PC-9 (cell line): ENCODE data around the gene CCNY. TPM values are rescaled to one million over a fixed set of nuclear protein-coding genes. Genes with fewer than 3 reads are reported as not detected.

Experiments
- BruUV-seq: library from RNA; stranded (reverse); fragments of 400-500 nt; replicated peaks from 2 replicates; lab custom pipeline; 2021; lab: Mats Ljungman, UMichigan
- CTCF ChIA-PET: fragments of 300-600 bp; sonication (Branson Sonifier 250); formaldehyde crosslinking; loops from one replicate; lab custom pipeline; 2022; ENCODE audit warnings: antibody characterized with exemption; lab: Charles Lee
- POLR2A ChIA-PET: fragments of 300-600 bp; sonication (Branson Sonifier 250); formaldehyde crosslinking; loops from one replicate; lab custom pipeline; 2022; ENCODE audit warnings: antibody characterized with exemption; ENCODE audit not compliant: unreplicated experiment; lab: Charles Lee
- DNase-seq, 2 experiments: peaks; one replicate each; pipeline versions ENCODE4 v3.0.0 to v3.0.0-alpha.2; 2015 to 2022; ENCODE audit warnings: mixed read lengths in 1 of 2
- H2AFZ ChIP-seq: fragments of 200-600 bp; sonication (generic); 2 replicates; pipeline ENCODE4 v1.8.1; 2017; ENCODE audit warnings: antibody characterized with exemption
- H3F3A ChIP-seq: fragments of 200-600 bp; sonication (generic); 2 replicates; pipeline ENCODE4 v1.8.1; 2017; ENCODE audit warnings: antibody characterized with exemption, mild to moderate bottlenecking, low read depth; ENCODE audit not compliant: insufficient read depth
- H3K27ac ChIP-seq: fragments of 200-600 bp; sonication (generic); 2 replicates; pipeline ENCODE4 v1.6.1; 2016; ENCODE audit warnings: mixed run types
- H3K27me3 ChIP-seq: fragments of 200-600 bp; sonication (generic); 2 replicates; pipeline ENCODE4 v1.6.1; 2016; ENCODE audit warnings: low read depth, mixed run types; ENCODE audit not compliant: insufficient read depth
- H3K36me3 ChIP-seq: fragments of 200-600 bp; sonication (generic); 2 replicates; pipeline ENCODE4 v1.6.1; 2016; ENCODE audit warnings: low read depth, mixed run types
- H3K4me1 ChIP-seq: fragments of 200-600 bp; sonication (generic); replicated peaks from 2 replicates; pipeline ENCODE4 v1.6.1; 2016; ENCODE audit warnings: mixed run types; ENCODE audit not compliant: insufficient read depth
- H3K4me2 ChIP-seq: fragments of 200-600 bp; sonication (generic); 2 replicates; pipeline ENCODE4 v1.6.1; 2017; ENCODE audit warnings: mixed run types
- H3K4me3 ChIP-seq: fragments of 200-600 bp; sonication (generic); 2 replicates; pipeline ENCODE4 v1.6.1; 2016; ENCODE audit warnings: mixed run types
- H3K79me2 ChIP-seq: fragments of 200-600 bp; sonication (generic); 2 replicates; pipeline ENCODE4 v1.6.1; 2017; ENCODE audit warnings: low read depth, mixed run types
- H3K9me2 ChIP-seq: fragments of 200-600 bp; sonication (generic); 2 replicates; pipeline ENCODE4 v1.8.1; 2017; ENCODE audit warnings: mild to moderate bottlenecking; ENCODE audit not compliant: insufficient read depth
- H3K9me3 ChIP-seq: fragments of 200-600 bp; sonication (generic); 2 replicates; pipeline ENCODE4 v1.8.1; 2016; ENCODE audit warnings: low read depth; ENCODE audit not compliant: insufficient read depth
- H4K20me1 ChIP-seq: fragments of 200-600 bp; sonication (generic); 2 replicates; pipeline ENCODE4 v1.8.1; 2017; ENCODE audit not compliant: insufficient read depth
- EZH2 ChIP-seq: fragments of 200-600 bp; sonication (generic); IDR thresholded peaks from 2 replicates; pipeline ENCODE4 v1.8.0; 2017; ENCODE audit warnings: antibody characterized with exemption, low read depth
- intact Hi-C: fragments of 100-400 bp; cut with micrococcal nuclease; formaldehyde crosslinking; loops from one replicate; pipeline ENCODE4 v1.10.0; 2022; ENCODE audit not compliant: unreplicated experiment
- total RNA-seq: library from RNA; stranded (reverse); gene quantifications from 2 replicates; pipeline ENCODE4 v1.2.3, GENCODE V29; 2021
- TF ChIP-seq, protein P1 (sequence below): fragments of 200-600 bp; sonication (generic); conservative IDR thresholded peaks from 2 replicates; pipeline ENCODE4 v1.6.1; 2017; ENCODE audit warnings: mixed run types, antibody characterized with exemption, mild to moderate bottlenecking, moderate library complexity

Gene CCNY
- total RNA-seq, 1 experiment from 2014 or later = 69.5 TPM

DNA sequence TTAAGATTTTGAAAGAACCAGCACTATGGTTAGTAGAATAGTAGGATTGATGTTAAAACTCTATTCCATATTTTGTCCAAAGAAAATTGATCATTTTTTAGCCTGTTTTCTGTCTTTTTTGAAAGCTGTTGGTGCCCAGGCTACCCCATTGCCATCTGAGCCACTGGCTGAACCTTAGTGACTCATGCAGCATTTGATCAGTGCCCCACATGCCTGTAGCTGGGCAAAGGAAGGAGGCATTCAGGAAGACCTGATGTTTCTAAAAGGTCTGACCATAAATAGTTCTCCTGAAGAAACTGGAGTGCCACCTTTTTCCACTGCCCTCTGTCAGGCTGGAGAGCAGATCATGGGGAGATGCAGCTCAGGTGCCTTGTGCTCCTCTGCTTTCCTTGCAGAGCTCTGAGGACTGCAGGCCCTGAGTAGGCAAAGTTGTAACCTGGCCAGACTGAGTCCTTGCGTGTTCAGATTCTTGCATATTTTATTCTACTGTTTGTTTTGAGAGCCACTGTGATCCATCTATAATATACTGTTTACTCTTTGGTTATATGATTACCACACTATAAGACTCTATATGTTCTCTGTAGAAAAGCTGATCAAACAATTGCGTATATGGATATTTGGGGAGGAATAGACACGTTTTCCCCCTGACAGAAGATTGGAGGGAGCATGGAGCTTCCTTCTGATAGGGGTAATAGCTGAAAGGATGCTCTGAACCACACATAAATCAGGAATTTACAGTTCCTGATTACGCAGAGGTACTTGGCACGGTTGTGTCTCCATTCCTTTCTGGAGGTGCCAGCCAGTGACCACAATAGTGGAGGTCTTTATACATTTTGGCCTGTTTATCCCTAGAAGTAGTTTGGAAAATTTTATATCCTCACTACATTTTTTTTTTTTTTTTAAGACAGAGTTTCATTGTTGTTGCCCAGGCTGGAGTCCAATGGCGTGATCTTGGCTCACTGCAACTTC is 219.9 kb downstream of the CCNY start:
- no peaks in the 10 kb centered on the region for H4K20me1 ChIP-seq
- no peaks in the 10 kb centered on the region for H3K27me3 ChIP-seq
- H3K79me2 ChIP-seq = no peaks in the 10 kb centered on the region
- no peaks in the 10 kb centered on the region for H3K36me3 ChIP-seq
- no TSS peak for BruUV-seq
- H3K4me1 ChIP-seq = peaks cover 7% of the 10 kb centered on the region
- DNase-seq = peak in 1 of 2 experiments; percentile 5
- no peak overlapping the region for H3K4me3 ChIP-seq
- no peak for TF ChIP-seq EZH2
- TF ChIP-seq, protein P1, sequence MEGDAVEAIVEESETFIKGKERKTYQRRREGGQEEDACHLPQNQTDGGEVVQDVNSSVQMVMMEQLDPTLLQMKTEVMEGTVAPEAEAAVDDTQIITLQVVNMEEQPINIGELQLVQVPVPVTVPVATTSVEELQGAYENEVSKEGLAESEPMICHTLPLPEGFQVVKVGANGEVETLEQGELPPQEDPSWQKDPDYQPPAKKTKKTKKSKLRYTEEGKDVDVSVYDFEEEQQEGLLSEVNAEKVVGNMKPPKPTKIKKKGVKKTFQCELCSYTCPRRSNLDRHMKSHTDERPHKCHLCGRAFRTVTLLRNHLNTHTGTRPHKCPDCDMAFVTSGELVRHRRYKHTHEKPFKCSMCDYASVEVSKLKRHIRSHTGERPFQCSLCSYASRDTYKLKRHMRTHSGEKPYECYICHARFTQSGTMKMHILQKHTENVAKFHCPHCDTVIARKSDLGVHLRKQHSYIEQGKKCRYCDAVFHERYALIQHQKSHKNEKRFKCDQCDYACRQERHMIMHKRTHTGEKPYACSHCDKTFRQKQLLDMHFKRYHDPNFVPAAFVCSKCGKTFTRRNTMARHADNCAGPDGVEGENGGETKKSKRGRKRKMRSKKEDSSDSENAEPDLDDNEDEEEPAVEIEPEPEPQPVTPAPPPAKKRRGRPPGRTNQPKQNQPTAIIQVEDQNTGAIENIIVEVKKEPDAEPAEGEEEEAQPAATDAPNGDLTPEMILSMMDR = no peak
- ChIA-PET POLR2A (interaction anchor here (0.5 to 0.7 kb wide), 3 partner anchors 38 to 360 kb away, joined by 3 to 5 read pairs (median 3); no protein-coding TSS in a partner anchor), CTCF (no interaction called here)
- intact Hi-C loops = no loop called here
- no peak overlapping the region for H3K4me2 ChIP-seq
- no peaks in the 10 kb centered on the region for H3K9me2 ChIP-seq
- no peaks in the 10 kb centered on the region for H3F3A ChIP-seq
- H2AFZ ChIP-seq = no peak overlapping the region
- H3K9me3 ChIP-seq = no peaks in the 10 kb centered on the region
- no peak overlapping the region for H3K27ac ChIP-seq

DNA sequence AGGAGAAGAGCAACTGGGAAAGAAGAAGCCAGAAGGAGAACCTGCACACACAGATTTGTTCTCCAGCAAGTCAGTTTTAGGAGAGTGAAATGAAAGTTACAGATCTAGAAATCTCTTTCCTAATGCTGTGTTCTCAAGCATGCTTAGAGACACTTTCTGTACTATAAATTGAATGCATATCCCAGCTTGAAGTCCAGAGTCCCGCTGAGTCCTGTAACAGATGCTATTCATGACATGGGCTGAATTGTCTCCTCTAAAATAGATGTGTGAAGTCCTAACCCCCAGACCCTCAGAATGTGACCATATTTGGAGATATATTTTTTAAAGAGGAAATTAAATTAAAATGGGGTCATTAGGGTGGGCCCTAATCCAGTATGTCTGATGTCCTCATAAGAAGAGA is 222.0 kb downstream of the CCNY start:
- no peaks in the 10 kb centered on the region for H3F3A ChIP-seq
- H4K20me1 ChIP-seq = no peaks in the 10 kb centered on the region
- no peaks in the 10 kb centered on the region for H3K4me1 ChIP-seq
- ChIA-PET CTCF (no interaction called here), POLR2A (no interaction called here)
- no peak overlapping the region for H3K27ac ChIP-seq
- H2AFZ ChIP-seq = no peak overlapping the region
- no peak overlapping the region for H3K4me3 ChIP-seq
- TF ChIP-seq, protein P1 = no peak
- TF ChIP-seq EZH2 = no peak
- no peak for DNase-seq
- H3K79me2 ChIP-seq = no peaks in the 10 kb centered on the region
- BruUV-seq = no TSS peak
- H3K4me2 ChIP-seq = no peak overlapping the region
- no peaks in the 10 kb centered on the region for H3K36me3 ChIP-seq
- no peaks in the 10 kb centered on the region for H3K27me3 ChIP-seq
- intact Hi-C loops = no loop called here
- H3K9me2 ChIP-seq = no peaks in the 10 kb centered on the region
- no peaks in the 10 kb centered on the region for H3K9me3 ChIP-seq

DNA sequence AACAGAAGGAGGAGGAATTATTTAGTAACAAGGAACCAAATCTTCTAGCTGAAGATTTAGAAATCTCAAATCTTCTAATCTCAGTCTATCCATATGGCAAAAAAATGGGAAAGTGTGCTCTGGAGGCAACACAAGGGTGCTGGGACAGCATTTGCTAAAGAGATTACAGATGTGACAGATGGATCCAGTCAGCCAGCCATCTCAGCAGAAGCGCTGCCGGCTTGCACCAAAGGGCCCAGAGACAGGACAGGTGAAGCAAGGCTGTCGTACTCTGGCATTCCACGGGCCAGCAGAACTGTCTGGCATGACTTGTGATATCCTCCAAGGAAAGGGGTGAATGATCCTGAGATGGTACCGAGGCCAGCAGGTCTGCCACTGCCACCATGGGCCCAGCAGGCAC is 223.1 kb downstream of the CCNY start:
- no peaks in the 10 kb centered on the region for H3K9me3 ChIP-seq
- H3K9me2 ChIP-seq = no peaks in the 10 kb centered on the region
- BruUV-seq = no TSS peak
- POLR2A ChIA-PET = no interaction called here
- H3K4me2 ChIP-seq = no peak overlapping the region
- no peak for DNase-seq
- H3F3A ChIP-seq = no peaks in the 10 kb centered on the region
- no peaks in the 10 kb centered on the region for H3K4me1 ChIP-seq
- TF ChIP-seq, protein P1 = no peak
- TF ChIP-seq EZH2 = no peak
- no peaks in the 10 kb centered on the region for H3K36me3 ChIP-seq
- H3K4me3 ChIP-seq = no peak overlapping the region
- H4K20me1 ChIP-seq = no peaks in the 10 kb centered on the region
- no peak overlapping the region for H2AFZ ChIP-seq
- no peak overlapping the region for H3K27ac ChIP-seq
- intact Hi-C loops = no loop called here
- H3K27me3 ChIP-seq = no peaks in the 10 kb centered on the region
- H3K79me2 ChIP-seq = no peaks in the 10 kb centered on the region
- CTCF ChIA-PET = no interaction called here
